ENCODE measurements around the gene TRAF5.

The TRAF5 gene, protein sequence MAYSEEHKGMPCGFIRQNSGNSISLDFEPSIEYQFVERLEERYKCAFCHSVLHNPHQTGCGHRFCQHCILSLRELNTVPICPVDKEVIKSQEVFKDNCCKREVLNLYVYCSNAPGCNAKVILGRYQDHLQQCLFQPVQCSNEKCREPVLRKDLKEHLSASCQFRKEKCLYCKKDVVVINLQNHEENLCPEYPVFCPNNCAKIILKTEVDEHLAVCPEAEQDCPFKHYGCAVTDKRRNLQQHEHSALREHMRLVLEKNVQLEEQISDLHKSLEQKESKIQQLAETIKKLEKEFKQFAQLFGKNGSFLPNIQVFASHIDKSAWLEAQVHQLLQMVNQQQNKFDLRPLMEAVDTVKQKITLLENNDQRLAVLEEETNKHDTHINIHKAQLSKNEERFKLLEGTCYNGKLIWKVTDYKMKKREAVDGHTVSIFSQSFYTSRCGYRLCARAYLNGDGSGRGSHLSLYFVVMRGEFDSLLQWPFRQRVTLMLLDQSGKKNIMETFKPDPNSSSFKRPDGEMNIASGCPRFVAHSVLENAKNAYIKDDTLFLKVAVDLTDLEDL

DNA sequence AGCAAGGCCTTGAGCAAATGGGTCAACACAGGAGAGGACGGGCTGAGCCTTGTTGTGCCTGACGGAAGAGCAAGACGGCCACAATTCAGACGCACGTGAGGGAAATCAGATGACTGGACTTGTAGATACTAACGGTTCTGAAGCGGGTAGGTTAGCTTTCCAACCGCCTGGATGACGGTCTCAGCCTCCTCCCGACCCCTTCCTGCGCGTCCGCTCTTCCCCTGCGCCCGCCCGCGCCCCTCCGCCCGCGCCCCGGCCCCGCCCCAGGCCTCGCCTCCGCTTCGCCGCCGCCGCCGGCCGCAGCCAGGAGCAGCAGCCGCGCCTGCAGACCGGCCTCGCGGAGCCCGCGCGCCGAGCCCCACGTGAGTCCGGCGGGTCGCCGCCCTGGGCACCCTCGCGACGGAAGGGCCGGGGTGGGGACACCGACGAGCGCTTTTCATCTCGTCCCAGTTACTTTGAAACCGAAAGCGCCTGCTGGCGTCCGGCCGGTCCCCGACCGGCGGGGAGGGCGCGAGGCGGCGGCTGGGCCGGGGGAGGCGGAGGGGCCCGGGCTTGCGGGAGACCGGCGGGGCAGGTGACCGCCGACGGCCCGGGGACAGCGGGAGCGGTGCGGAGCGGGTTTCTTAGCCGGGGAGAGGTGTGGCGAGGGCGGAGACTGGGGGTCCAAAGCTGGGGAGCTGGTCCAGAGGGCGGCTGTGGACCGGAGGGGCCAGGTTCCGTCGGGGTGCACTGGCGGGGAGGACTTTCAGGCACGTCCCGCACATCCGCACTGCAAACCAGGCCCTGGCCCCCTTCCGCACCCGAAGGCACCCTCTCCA, at the start of gene TRAF5:
Gene TRAF5, plus strand, starts transcription at position 306 of the 818 bp plus-strand sequence. CDS start 26,407 bp downstream, outside the sequence.
- peak; percentile 59 for DNase-seq (ENCODE audit: low read depth)
- H3K4me3 ChIP-seq (replicated peaks; ENCODE audit: low read depth, low read length), result peak within 1 kb of the TSS; percentile 77
- TF ChIP-seq, protein P1, sequence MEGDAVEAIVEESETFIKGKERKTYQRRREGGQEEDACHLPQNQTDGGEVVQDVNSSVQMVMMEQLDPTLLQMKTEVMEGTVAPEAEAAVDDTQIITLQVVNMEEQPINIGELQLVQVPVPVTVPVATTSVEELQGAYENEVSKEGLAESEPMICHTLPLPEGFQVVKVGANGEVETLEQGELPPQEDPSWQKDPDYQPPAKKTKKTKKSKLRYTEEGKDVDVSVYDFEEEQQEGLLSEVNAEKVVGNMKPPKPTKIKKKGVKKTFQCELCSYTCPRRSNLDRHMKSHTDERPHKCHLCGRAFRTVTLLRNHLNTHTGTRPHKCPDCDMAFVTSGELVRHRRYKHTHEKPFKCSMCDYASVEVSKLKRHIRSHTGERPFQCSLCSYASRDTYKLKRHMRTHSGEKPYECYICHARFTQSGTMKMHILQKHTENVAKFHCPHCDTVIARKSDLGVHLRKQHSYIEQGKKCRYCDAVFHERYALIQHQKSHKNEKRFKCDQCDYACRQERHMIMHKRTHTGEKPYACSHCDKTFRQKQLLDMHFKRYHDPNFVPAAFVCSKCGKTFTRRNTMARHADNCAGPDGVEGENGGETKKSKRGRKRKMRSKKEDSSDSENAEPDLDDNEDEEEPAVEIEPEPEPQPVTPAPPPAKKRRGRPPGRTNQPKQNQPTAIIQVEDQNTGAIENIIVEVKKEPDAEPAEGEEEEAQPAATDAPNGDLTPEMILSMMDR (IDR thresholded peaks at IDR 0.05; ENCODE audit: low read length, missing control alignments), result no peak

DNA sequence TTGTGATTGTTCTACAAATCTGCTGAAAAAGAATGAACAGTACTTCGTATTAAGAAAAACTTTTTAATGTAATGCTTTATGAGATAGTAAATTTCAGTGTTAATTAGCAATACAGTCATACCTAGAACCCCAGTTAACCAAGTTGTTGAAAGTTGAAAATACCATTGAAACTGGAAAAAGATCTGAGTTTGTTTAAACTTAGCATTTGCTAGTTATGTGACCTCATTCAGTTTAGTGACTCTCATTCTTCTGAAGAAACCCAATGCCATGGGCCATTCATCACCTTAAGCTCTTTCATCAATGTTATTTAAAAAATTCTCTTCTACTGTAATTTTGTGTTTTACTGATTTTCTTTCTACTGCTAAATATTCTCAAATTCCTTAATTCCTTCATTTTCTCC, 47.3 kb upstream of the TRAF5 start:
- no peak for DNase-seq (ENCODE audit: low read depth)
- TF ChIP-seq, protein P1 (IDR thresholded peaks at IDR 0.05; ENCODE audit: low read length, missing control alignments), result no peak
- no peak overlapping the region for H3K4me3 ChIP-seq (replicated peaks; ENCODE audit: low read depth, low read length)

DNA sequence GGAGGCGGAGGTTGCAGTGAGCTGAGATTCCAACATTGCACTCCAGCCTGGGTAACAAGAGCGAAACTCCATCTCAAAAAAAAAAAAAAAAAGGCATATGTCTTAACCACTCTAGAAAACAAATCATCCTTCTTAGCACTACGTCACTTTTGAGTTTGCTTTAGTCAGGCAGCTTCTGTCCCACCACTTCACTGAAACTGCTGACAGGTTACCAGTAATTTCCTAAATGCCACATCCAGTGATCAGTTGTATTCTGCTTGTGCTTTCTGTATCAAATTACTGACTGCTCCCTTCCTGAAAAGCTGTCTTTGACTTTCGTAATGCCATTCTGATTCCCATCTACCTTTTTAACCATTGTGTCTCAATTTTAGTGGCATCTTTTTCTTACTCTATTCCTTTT, 45.7 kb upstream of the TRAF5 start:
- no peak for DNase-seq (ENCODE audit: low read depth)
- TF ChIP-seq, protein P1 (IDR thresholded peaks at IDR 0.05; ENCODE audit: low read length, missing control alignments), result no peak
- no peak overlapping the region for H3K4me3 ChIP-seq (replicated peaks; ENCODE audit: low read depth, low read length)

DNA sequence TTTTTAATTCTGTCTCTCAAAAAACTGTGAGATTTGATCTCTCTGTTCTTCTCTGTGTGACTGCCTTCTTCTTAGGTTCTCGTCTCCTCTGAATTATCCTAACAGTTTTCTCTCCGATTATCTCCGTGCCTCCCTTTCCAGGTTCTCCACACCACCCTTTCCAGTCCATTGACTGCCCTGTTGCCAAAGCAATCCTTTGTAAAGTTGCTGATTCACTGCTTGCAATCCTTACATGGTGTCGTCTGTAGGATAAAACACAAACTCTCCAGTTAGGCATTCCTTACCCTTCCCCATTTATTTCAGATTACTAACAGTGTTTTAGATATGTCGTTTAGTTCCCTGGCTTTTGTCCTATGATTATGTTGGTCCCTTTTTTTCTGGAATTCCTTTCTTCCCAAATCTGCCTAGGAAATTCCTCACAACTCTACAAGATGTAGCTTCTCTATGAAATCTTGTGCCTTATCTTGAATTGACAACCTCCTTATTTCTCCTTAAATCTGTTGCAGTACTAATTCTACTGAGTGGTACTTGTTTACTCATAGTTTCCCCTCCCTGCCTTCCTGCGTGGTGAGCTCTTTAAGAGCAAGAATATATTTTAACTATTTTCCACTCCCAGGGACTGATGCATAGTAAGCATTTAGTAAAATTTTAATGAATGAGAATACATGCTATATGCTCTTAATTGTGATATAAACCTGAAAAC, 45.2 kb upstream of the TRAF5 start:
- peak; percentile 45 for DNase-seq (ENCODE audit: low read depth)
- TF ChIP-seq, protein P1 (IDR thresholded peaks at IDR 0.05; ENCODE audit: low read length, missing control alignments), result no peak

DNA sequence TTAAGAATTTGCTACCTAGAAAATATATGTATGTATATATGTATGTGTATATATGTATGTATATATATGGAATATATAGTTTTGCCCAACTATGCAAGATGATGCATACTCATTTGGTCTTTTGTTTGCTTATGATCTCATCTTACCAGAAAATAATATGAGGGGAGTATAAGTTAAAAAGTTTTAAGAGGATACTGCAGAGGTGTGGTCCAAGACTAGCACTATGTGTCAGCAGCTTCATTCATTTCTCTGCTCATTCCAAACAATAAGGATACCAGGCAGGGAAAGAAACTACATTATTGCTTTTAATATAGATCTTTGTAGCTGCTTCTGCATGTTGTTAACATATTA, 44.6 kb upstream of the TRAF5 start:
- no peak overlapping the region for H3K4me3 ChIP-seq (replicated peaks; ENCODE audit: low read depth, low read length)
- TF ChIP-seq, protein P1 (IDR thresholded peaks at IDR 0.05; ENCODE audit: low read length, missing control alignments), result no peak
- DNase-seq (ENCODE audit: low read depth), result no peak

More for the DNA sequence above, 45.2 kb upstream of the TRAF5 start:
- H3K4me3 ChIP-seq (replicated peaks; ENCODE audit: low read depth, low read length), result no peak overlapping the region

DNA sequence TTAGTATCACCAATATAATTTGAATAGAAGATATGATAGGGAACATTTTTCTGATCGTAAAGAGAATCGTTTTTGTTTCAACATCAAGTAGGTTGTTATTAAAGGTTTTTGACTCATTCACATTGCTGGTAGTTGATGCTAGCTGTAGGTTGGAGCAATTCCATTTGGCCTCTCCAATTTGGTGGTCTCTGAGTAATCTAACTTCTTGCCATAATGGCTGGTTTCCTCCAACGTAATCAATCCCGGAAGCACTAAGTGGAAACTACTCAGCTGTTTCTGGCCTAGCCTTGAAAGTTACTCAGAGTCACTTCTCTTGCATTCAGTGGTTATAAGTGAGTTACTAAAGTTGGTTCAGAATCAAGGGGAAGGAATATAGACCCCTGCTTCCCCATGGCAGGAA, 41.4 kb upstream of the TRAF5 start:
- TF ChIP-seq, protein P1 (IDR thresholded peaks at IDR 0.05; ENCODE audit: low read length, missing control alignments), result no peak
- peak; percentile 14 for DNase-seq (ENCODE audit: low read depth)
- H3K4me3 ChIP-seq (replicated peaks; ENCODE audit: low read depth, low read length), result no peak overlapping the region
